Measurements from ENCODE around the gene ARF1.

- TF ChIP-seq CTCF (IDR thresholded peaks at IDR 0.05; ENCODE audit: low read depth, low read length): no peak
- TF ChIP-seq POLR2A (IDR thresholded peaks at IDR 0.05; ENCODE audit: extremely low read depth, insufficient read length): no peak
- TF ChIP-seq, protein P1, sequence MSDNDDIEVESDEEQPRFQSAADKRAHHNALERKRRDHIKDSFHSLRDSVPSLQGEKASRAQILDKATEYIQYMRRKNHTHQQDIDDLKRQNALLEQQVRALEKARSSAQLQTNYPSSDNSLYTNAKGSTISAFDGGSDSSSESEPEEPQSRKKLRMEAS (IDR thresholded peaks at IDR 0.05; ENCODE audit: low read depth, low read length): no peak
- TF ChIP-seq MYC (IDR thresholded peaks at IDR 0.05; ENCODE audit: low read depth, low read length): no peak
Measured at GRCh38 chr1:228062812-228063211, 19.7 kb upstream of the ARF1 start.

Data from NB4 (cell line).